HCT116 (cell line): ENCODE results near the gene TNFSF13B. TPM values are rescaled to one million over a fixed set of nuclear protein-coding genes. Genes with fewer than 3 reads are reported as not detected.

Experiments used
- ATAC-seq: fragments of 200-7000 bp; cut with Tn5 transposase; 2 replicates; pipeline ENCODE4 v1.9.1; 2020; ENCODE audit warnings: mild to moderate bottlenecking, moderate library complexity
- BruUV-seq: library from RNA; stranded (reverse); fragments of 400-500 nt; replicated peaks from 2 replicates; lab custom pipeline; 2021; lab: Mats Ljungman, UMichigan
- CTCF ChIA-PET: fragments of 300-600 bp; sonication (Branson Sonifier 250); formaldehyde crosslinking; loops from one replicate; lab custom pipeline; 2021; ENCODE audit warnings: antibody characterized with exemption; lab: Charles Lee
- POLR2A ChIA-PET: fragments of 300-600, 350-600 bp; sonication (Branson Sonifier 250); formaldehyde crosslinking; loops from one replicate; lab custom pipeline; 2021; ENCODE audit warnings: antibody characterized with exemption; lab: Charles Lee
- RAD21 ChIA-PET, 2 experiments: fragments of 300-600 bp; sonication (Branson Sonifier 250); formaldehyde crosslinking; loops; one replicate each; lab custom pipeline; 2023; ENCODE audit warnings: low total read pairs in 2 of 2; ENCODE audit not compliant: uncharacterized antibody in 2 of 2, unreplicated experiment in 2 of 2, low non-redundant PET in 1 of 2; lab: Charles Lee
- DNase-seq: peaks from one replicate; pipeline ENCODE4 v3.0.0-alpha.2; 2010; ENCODE audit warnings: low read depth, low spot score
- H2AFZ ChIP-seq: fragments of 200-600 bp; shearing (Covaris generic), sonication (generic); 2 replicates; pipeline ENCODE4 v1.6.1; 2017; ENCODE audit warnings: low read depth, mixed run types, mixed read lengths, antibody characterized with exemption, low read length; ENCODE audit not compliant: poor library complexity, severe bottlenecking
- H3K27ac ChIP-seq: 2 replicates; pipeline ENCODE4 v1.5.1; 2012; ENCODE audit warnings: low read depth, low read length
- H3K27me3 ChIP-seq: fragments of 200-600 bp; sonication (generic); 2 replicates; pipeline ENCODE4 v1.6.1; 2016; ENCODE audit warnings: mixed run types, low read length, mixed read lengths; ENCODE audit not compliant: insufficient read depth
- H3K36me3 ChIP-seq, 2 experiments: fragments of 200-500 bp in 1 of 2; fragments of 200-600 bp in 1 of 2; sonication (Bioruptor generic) in 1 of 2; sonication (generic) in 1 of 2; 2 replicates each; pipeline versions ENCODE4 v1.5.1 to v1.6.1; 2014 to 2016; ENCODE audit warnings: low read length in 2 of 2, inconsistent platforms in 1 of 2, mixed read lengths in 1 of 2, mixed run types in 1 of 2; ENCODE audit not compliant: insufficient read depth in 2 of 2, control insufficient read depth in 1 of 2
- H3K4me1 ChIP-seq, 2 experiments: fragments of 200-600 bp in 1 of 2; sonication (generic) in 1 of 2; 2 replicates each; pipeline versions ENCODE4 v1.5.1 to v1.6.1; 2012 to 2017; ENCODE audit warnings: low read length in 2 of 2, inconsistent platforms in 1 of 2, mild to moderate bottlenecking in 1 of 2, mixed read lengths in 1 of 2, mixed run types in 1 of 2, moderate library complexity in 1 of 2; ENCODE audit not compliant: insufficient read depth in 2 of 2, control insufficient read depth in 1 of 2
- H3K4me2 ChIP-seq: fragments of 200-600 bp; sonication (generic); 2 replicates; pipeline ENCODE4 v1.6.1; 2017; ENCODE audit warnings: mixed run types, low read length, mixed read lengths
- H3K4me3 ChIP-seq, 2 experiments: fragments of 200-600 bp in 1 of 2; sonication (generic) in 1 of 2; replicated peaks in 1 of 2; 2 replicates each; pipeline ENCODE4 v1.5.1; 2011 to 2016; ENCODE audit warnings: low read length in 2 of 2, control low read depth in 1 of 2, low read depth in 1 of 2, mild to moderate bottlenecking in 1 of 2, mixed read lengths in 1 of 2, mixed run types in 1 of 2
- H3K79me2 ChIP-seq: fragments of 200-600 bp; sonication (generic); 2 replicates; pipeline ENCODE4 v1.6.1; 2017; ENCODE audit warnings: mild to moderate bottlenecking, mixed run types, low read length, moderate library complexity, mixed read lengths; ENCODE audit not compliant: insufficient read depth
- H3K9ac ChIP-seq: fragments of 200-600 bp; sonication (generic); 2 replicates; pipeline ENCODE4 v1.6.1; 2016; ENCODE audit warnings: low read length, mixed read lengths
- H3K9me2 ChIP-seq: fragments of 200-600 bp; sonication (generic), shearing (Covaris generic); 2 replicates; pipeline ENCODE4 v1.6.1; 2017; ENCODE audit warnings: mixed run types, mild to moderate bottlenecking, moderate library complexity; ENCODE audit not compliant: insufficient read depth
- H3K9me3 ChIP-seq, 2 experiments: fragments of 200-500 bp in 1 of 2; fragments of 200-600 bp in 1 of 2; sonication (Bioruptor generic) in 1 of 2; sonication (generic) in 1 of 2; 2 replicates each; pipeline ENCODE4 v1.6.1; 2014 to 2017; ENCODE audit warnings: low read length in 2 of 2, mixed read lengths in 2 of 2, inconsistent platforms in 1 of 2, low read depth in 1 of 2, mild to moderate bottlenecking in 1 of 2, mixed run types in 1 of 2, moderate library complexity in 1 of 2; ENCODE audit not compliant: control insufficient read depth in 1 of 2, insufficient read depth in 1 of 2
- H4K20me1 ChIP-seq: fragments of 200-600 bp; sonication (generic), shearing (Covaris generic); 2 replicates; pipeline ENCODE4 v1.6.1; 2017; ENCODE audit warnings: mixed run types, mild to moderate bottlenecking, moderate library complexity; ENCODE audit not compliant: insufficient read depth
- CBX3 ChIP-seq: IDR thresholded peaks from 2 replicates; pipeline ENCODE4 v1.6.1; 2012; ENCODE audit warnings: low read depth
- CEBPB ChIP-seq: IDR thresholded peaks from 2 replicates; pipeline ENCODE4 v1.6.1; 2012; ENCODE audit warnings: low read depth
- FOSL1 ChIP-seq: IDR thresholded peaks from 2 replicates; pipeline ENCODE4 v1.6.1; 2012; ENCODE audit warnings: low read depth
- MAX ChIP-seq: IDR thresholded peaks from 2 replicates; pipeline ENCODE4 v1.6.1; 2012
- POLR2AphosphoS5 ChIP-seq: IDR thresholded peaks from 2 replicates; pipeline ENCODE4 v1.6.1; 2011; ENCODE audit warnings: mild to moderate bottlenecking, low read depth, low read length, moderate library complexity
- SIN3A ChIP-seq: IDR thresholded peaks from 2 replicates; pipeline ENCODE4 v1.6.1; 2012; ENCODE audit warnings: low read depth
- YY1 ChIP-seq: IDR thresholded peaks from 2 replicates; pipeline ENCODE4 v1.6.1; 2011; ENCODE audit warnings: low read length, low read depth, moderate library complexity, mild to moderate bottlenecking; ENCODE audit not compliant: insufficient replicate concordance; ENCODE audit errors: extremely low read depth
- ZFX ChIP-seq: fragments of 450-650 bp; IDR thresholded peaks from 2 replicates; pipeline ENCODE4 v1.6.1; 2017
- intact Hi-C: fragments of 100-400 bp; cut with micrococcal nuclease; formaldehyde crosslinking; loops from 2 replicates; pipeline ENCODE4 v1.10.0; 2022
- total RNA-seq: library from RNA; stranded (reverse); gene quantifications from one replicate; pipeline ENCODE4 v1.2.1, GENCODE V29; 2021; ENCODE audit not compliant: unreplicated experiment
- TF ChIP-seq, protein P1 (sequence below): IDR thresholded peaks from 2 replicates; pipeline ENCODE4 v1.6.1; 2012; ENCODE audit warnings: low read depth

The TNFSF13B gene
- total RNA-seq, 1 experiment from 2014 or later: 1.3 TPM

- H3K79me2 ChIP-seq: no peaks in the 10 kb centered on the region
- no peak overlapping the region for H3K9ac ChIP-seq
- intact Hi-C loops: no loop called here
- H3K9me2 ChIP-seq: no peaks in the 10 kb centered on the region
- no peak for TF ChIP-seq YY1
- no peak for TF ChIP-seq MAX
- TF ChIP-seq FOSL1: no peak
- TF ChIP-seq ZFX: no peak
- TF ChIP-seq CBX3: no peak
- TF ChIP-seq, all 23 proteins: peak for 0
- no peak overlapping the region for H3K4me2 ChIP-seq
- no peaks in the 10 kb centered on the region for H3K4me1 ChIP-seq
- no peak for ATAC-seq
- no peak overlapping the region for H2AFZ ChIP-seq
- ChIA-PET CTCF (no interaction called here), RAD21 (no interaction called here), POLR2A (no interaction called here)
- no peaks in the 10 kb centered on the region for H3K36me3 ChIP-seq
- H3K4me3 ChIP-seq: no peak overlapping the region
- BruUV-seq: no TSS peak
- H3K9me3 ChIP-seq: no peaks in the 10 kb centered on the region
- H4K20me1 ChIP-seq: no peaks in the 10 kb centered on the region
- DNase-seq: no peak
- H3K27me3 ChIP-seq: no peaks in the 10 kb centered on the region
- no peak overlapping the region for H3K27ac ChIP-seq
Observed at GRCh38 chr13:108272333-108272732, 2.8 kb downstream of the TNFSF13B start.

DNA sequence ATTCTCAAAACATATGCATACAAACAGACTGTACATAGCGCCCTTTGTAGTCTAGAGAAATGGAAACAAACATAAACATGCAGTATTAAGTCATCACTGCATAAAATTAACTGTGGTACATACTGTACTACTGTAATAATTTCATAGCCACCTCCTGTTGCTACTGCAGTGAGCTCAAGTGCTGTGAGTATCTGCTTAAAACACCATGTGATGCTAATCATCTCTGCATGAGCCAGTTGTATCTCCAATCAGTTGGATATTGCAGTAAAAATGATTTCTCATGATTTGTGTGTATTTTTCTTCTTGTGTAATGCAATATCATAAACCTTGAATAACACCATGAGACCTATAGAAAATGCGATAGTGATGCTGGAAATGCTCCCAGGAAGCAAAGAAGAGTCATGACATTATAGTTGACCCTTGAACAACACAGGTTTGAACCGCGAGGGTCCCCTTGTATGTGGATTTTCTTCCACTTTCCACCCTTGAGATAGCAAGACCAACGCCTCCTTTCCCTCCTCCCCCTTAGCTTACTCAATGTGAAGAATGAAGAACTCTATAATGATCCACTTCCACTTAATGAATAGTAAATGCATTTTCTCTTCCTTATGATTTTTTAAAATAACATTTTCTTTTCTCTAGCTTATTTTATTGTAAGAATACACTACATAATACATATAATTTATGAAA lies 4.1 kb downstream of the TNFSF13B start:
- ATAC-seq: no peak
- no peak overlapping the region for H3K27ac ChIP-seq
- H3K79me2 ChIP-seq: no peaks in the 10 kb centered on the region
- H2AFZ ChIP-seq: no peak overlapping the region
- ChIA-PET POLR2A (no interaction called here), CTCF (no interaction called here), RAD21 (no interaction called here)
- H3K27me3 ChIP-seq: no peaks in the 10 kb centered on the region
- no peaks in the 10 kb centered on the region for H3K4me1 ChIP-seq
- H3K9ac ChIP-seq: no peak overlapping the region
- TF ChIP-seq FOSL1: no peak
- TF ChIP-seq ZFX: no peak
- no peak for TF ChIP-seq MAX
- TF ChIP-seq POLR2AphosphoS5: no peak
- TF ChIP-seq, protein P1, sequence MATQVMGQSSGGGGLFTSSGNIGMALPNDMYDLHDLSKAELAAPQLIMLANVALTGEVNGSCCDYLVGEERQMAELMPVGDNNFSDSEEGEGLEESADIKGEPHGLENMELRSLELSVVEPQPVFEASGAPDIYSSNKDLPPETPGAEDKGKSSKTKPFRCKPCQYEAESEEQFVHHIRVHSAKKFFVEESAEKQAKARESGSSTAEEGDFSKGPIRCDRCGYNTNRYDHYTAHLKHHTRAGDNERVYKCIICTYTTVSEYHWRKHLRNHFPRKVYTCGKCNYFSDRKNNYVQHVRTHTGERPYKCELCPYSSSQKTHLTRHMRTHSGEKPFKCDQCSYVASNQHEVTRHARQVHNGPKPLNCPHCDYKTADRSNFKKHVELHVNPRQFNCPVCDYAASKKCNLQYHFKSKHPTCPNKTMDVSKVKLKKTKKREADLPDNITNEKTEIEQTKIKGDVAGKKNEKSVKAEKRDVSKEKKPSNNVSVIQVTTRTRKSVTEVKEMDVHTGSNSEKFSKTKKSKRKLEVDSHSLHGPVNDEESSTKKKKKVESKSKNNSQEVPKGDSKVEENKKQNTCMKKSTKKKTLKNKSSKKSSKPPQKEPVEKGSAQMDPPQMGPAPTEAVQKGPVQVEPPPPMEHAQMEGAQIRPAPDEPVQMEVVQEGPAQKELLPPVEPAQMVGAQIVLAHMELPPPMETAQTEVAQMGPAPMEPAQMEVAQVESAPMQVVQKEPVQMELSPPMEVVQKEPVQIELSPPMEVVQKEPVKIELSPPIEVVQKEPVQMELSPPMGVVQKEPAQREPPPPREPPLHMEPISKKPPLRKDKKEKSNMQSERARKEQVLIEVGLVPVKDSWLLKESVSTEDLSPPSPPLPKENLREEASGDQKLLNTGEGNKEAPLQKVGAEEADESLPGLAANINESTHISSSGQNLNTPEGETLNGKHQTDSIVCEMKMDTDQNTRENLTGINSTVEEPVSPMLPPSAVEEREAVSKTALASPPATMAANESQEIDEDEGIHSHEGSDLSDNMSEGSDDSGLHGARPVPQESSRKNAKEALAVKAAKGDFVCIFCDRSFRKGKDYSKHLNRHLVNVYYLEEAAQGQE: no peak
- TF ChIP-seq SIN3A: no peak
- no peak for TF ChIP-seq CEBPB
- intact Hi-C loops: no loop called here
- H4K20me1 ChIP-seq: no peaks in the 10 kb centered on the region
- DNase-seq: no peak
- no TSS peak for BruUV-seq
- no peak overlapping the region for H3K4me3 ChIP-seq
- no peaks in the 10 kb centered on the region for H3K9me2 ChIP-seq
- no peak overlapping the region for H3K4me2 ChIP-seq
- H3K9me3 ChIP-seq: no peaks in the 10 kb centered on the region
- H3K36me3 ChIP-seq: no peaks in the 10 kb centered on the region
